ENCODE results near the gene PYDC1. TPM values are rescaled to one million over a fixed set of nuclear protein-coding genes. Genes with fewer than 3 reads are reported as not detected.

The PYDC1 gene
- total and polyA plus RNA-seq, 2 of the 13 experiments (the other 11 are each of a cell fraction or from before 2014, with no cell fraction given), result not detected

- Histone ChIP-seq H3K4me2 (ENCODE audit: low read depth, low read length) (peak overlapping the region; percentile 92), H3K79me2 (ENCODE audit: insufficient read depth, low read length) (no peaks in the 10 kb centered on the region), H3K9ac (ENCODE audit: insufficient read depth, low read depth, low read length) (peak overlapping the region; percentile 54), H2AFZ (ENCODE audit: low read length) (no peak overlapping the region), H3K9me3 (ENCODE audit: low read length) (no peaks in the 10 kb centered on the region), H3K4me3 (replicated peaks in 1 of 3; ENCODE audit: insufficient read depth in 1 of 3, low read depth in 2 of 3, low read length in 3 of 3) (peak overlapping the region; percentile 61 to 77 (median 61)), H3K4me1 (ENCODE audit: insufficient read depth, low read length) (peaks cover 48% of the 10 kb centered on the region), H3K36me3 (replicated peaks in 1 of 2; ENCODE audit: control insufficient read depth in 1 of 2, insufficient read depth in 2 of 2, low read length in 2 of 2) (no peaks in the 10 kb centered on the region), H3K27me3 (ENCODE audit: control insufficient read depth in 1 of 2, insufficient read depth in 2 of 2, low read length in 2 of 2) (peaks cover 0 to 28% of the 10 kb centered on the region in 2 experiments; a peak in 4 of 5 replicates), H3K27ac (ENCODE audit: extremely low read length, insufficient read depth, low read length) (no peak overlapping the region), H4K20me1 (ENCODE audit: insufficient read depth, low read length) (no peaks in the 10 kb centered on the region; the same call in 1 of the 2 replicates)
- WGBS (ENCODE audit: low lambda C conversion rate), result 20% methylated on average over 21 of the region's 35 CpGs
- ChIA-PET CTCF (ENCODE audit: low intra/inter-chr PET ratio, low total read pairs) (no interaction called here), POLR2A (interaction anchor here (0.7 to 2.9 kb wide), 11 partner anchors 9 to 258 kb away, joined by 3 to 34 read pairs (median 4); partner anchors contain the start of genes FUS and KAT8)
- no peak for FAIRE-seq
- BruUV-seq (replicated peaks), result no TSS peak
- in situ Hi-C loops (cut with HindIII; ENCODE audit: extremely low pct_ligation_motif_present, low pct_unique_long_range_greater_than_20kb) (loop anchor here (25.0 kb wide), 2 partner anchors 236 to 661 kb away; partner anchors contain the start of genes COX6A2, ZNF267 and ZNF843), intact Hi-C loops (cut with micrococcal nuclease; ENCODE audit: unreplicated experiment) (loop anchor here (5.0 kb wide), 1 partner anchor 241 kb away; the partner anchor contains the start of gene ZNF843)
- peak; percentile 59 for ATAC-seq
- no peak for DNase-seq (ENCODE audit: low spot score)
- TF ChIP-seq SIX4 (CRISPR knock-in tag; IDR thresholded peaks at IDR 0.05), result no peak
- no peak for TF ChIP-seq CBX2 (IDR thresholded peaks at IDR 0.05; ENCODE audit: low read depth, low read length)
- peak; percentile 18; the same call in 1 of the 2 replicates for TF ChIP-seq CBX2 (CRISPR knock-in tag; IDR thresholded peaks at IDR 0.05; ENCODE audit: low read depth)
- TF ChIP-seq SALL1 (CRISPR knock-in tag; IDR thresholded peaks at IDR 0.05), result no peak
- TF ChIP-seq PATZ1 (CRISPR knock-in tag; IDR thresholded peaks at IDR 0.05), result 0 out of 2 replicates have a peak, but pooled peaks have one; percentile 5
- TF ChIP-seq SRF (IDR thresholded peaks at IDR 0.05; ENCODE audit: low read depth, low read length), result no peak
- no peak for TF ChIP-seq MNT (IDR thresholded peaks at IDR 0.05)
- TF ChIP-seq ZNF484 (CRISPR knock-in tag; IDR thresholded peaks at IDR 0.05; ENCODE audit: borderline replicate concordance, low read depth), result no peak
- TF ChIP-seq ZNF891 (CRISPR knock-in tag; IDR thresholded peaks at IDR 0.05), result peak; percentile 15; the same call in 1 of the 2 replicates
- TF ChIP-seq ATF5 (CRISPR knock-in tag; IDR thresholded peaks at IDR 0.05; ENCODE audit: low read depth), result 0 out of 2 replicates have a peak, but pooled peaks have one; percentile 28
- TF ChIP-seq GABPB1 (CRISPR knock-in tag; IDR thresholded peaks at IDR 0.05), result peak; percentile 27; the same call in 1 of the 2 replicates
- TF ChIP-seq IKZF1 (IDR thresholded peaks at IDR 0.05), result no peak
- TF ChIP-seq PHF20 (CRISPR knock-in tag; IDR thresholded peaks at IDR 0.05), result peak; percentile 9; the same call in 1 of the 2 replicates
- 0 out of 2 replicates have a peak, but pooled peaks have one; percentile 22 for TF ChIP-seq SAFB2 (CRISPR knock-in tag; IDR thresholded peaks at IDR 0.05; ENCODE audit: borderline replicate concordance, low read depth)
- peak; percentile 6; the same call in 1 of the 2 replicates for TF ChIP-seq HOXA3 (CRISPR knock-in tag; IDR thresholded peaks at IDR 0.05)
- peak; percentile 64 for TF ChIP-seq KDM5B (CRISPR knock-in tag; IDR thresholded peaks at IDR 0.05; ENCODE audit: borderline replicate concordance)
- 0 out of 2 replicates have a peak, but pooled peaks have one; percentile 61 for TF ChIP-seq TMF1 (CRISPR knock-in tag; IDR thresholded peaks at IDR 0.05; ENCODE audit: low read depth)
- no peak for TF ChIP-seq ZFP41 (CRISPR knock-in tag; IDR thresholded peaks at IDR 0.05; ENCODE audit: borderline replicate concordance)
- peak; percentile 11; the same call in 1 of the 2 replicates for TF ChIP-seq ZNF761 (CRISPR knock-in tag; conservative IDR thresholded peaks at IDR 0.05)
- no peak for TF ChIP-seq ZNF83 (CRISPR knock-in tag; IDR thresholded peaks at IDR 0.05; ENCODE audit: borderline replicate concordance)
These were observed 15.1 kb downstream of the PYDC1 start for GRCh38 chr16:31201582-31202413.

Measured in HepG2 (cell line).